HG03342 (cell line): ENCODE data around the gene ZNF534.
"Not testable (repeated sequence)": the region's sequence is repeated elsewhere in the genome, so short reads cannot be mapped to it uniquely, and the experiment has no call there.

ENCODE experiments used
- ATAC-seq: cut with Tn5 transposase; IDR thresholded peaks from one replicate; pipeline ENCODE4 v1.9.1; 2021; ENCODE audit warnings: mild to moderate bottlenecking, moderate library complexity; ENCODE audit not compliant: unreplicated experiment

ZNF534 gene

DNA sequence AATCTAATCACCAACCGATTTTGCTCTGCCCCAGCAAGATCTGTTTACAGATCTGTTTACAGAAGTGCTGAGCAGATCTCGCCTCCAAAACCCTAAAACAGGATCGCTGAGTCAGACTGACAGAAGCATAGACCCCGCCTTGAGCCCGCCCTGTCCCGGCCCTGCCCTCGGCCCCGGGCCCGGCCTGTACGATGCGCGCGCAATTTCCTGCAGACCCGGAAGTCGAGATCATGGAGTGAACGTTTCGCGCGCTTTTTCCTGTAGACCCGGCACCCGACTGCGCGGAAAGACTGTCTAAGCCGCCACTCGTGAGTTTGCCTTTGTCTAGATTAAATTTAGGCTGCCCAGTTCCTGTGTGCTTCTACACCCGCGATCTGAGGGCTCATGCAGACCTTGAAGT is at the start of gene ZNF534:
Gene ZNF534 (plus strand): TSS at position 212 of the 400 bp plus-strand sequence. CDS start 2,327 bp downstream, outside the sequence.
- ATAC-seq: no peak

GRCh38 chr19:52391135-52391534 is 37.8 kb upstream of the ZNF534 start:
- ATAC-seq: no peak

- ATAC-seq: peak; percentile 91
Measured at GRCh38 chr19:52397310-52398080, 31.5 kb upstream of the ZNF534 start, which contains the start of gene ZNF528. TSS of gene ZNF528 (plus strand) at chr19:52397849. CDS start at chr19:52402014, 4,165 bp downstream.

GRCh38 chr19:52398081-52398441 is 30.9 kb upstream of the ZNF534 start:
- ATAC-seq: peak; percentile 24

- ATAC-seq: no peak
Measured at GRCh38 chr19:52410276-52410675, 18.7 kb upstream of the ZNF534 start.

DNA sequence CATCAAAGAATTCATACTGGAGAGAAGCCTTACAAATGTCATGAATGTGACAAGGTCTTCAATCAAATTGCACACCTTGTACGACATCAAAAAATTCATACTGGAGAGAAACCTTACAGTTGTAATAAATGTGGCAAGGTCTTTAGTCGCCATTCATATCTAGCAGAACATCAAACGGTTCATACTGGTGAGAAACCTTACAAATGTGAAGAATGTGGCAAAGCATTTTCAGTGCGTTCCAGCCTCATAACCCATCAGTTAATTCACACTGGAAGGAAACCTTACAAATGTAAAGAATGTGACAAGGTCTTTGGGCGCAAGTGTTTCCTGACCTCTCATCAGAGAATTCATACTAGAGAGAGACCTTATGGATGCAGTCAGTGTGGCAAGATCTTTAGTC is 13.2 kb upstream of the ZNF534 start:
- no peak for ATAC-seq

DNA sequence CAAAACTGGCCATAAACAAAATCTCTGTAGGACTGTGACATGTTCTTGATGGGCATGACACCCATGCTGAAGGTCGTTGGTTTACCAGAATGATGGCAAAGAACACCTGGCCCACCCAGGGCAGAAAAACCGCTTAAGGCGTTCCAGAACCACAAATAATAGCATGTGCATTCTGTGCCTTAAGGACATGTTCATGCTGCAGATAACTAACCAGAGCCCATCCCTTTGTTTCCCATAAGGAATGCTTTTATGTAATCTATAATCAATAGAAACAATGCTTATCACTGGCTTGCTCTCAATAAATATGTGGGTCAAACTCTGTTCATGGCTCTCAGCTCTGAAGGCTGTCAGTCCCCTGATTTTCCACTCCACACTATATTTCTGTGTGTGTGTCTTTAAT is 13.2 kb downstream of the ZNF534 start:
- ATAC-seq: no peak

GRCh38 chr19:52444506-52444905 is 15.6 kb downstream of the ZNF534 start:
- ATAC-seq: no peak

- ATAC-seq: no peak
Measured at GRCh38 chr19:52451241-52451640, 22.3 kb downstream of the ZNF534 start.

DNA sequence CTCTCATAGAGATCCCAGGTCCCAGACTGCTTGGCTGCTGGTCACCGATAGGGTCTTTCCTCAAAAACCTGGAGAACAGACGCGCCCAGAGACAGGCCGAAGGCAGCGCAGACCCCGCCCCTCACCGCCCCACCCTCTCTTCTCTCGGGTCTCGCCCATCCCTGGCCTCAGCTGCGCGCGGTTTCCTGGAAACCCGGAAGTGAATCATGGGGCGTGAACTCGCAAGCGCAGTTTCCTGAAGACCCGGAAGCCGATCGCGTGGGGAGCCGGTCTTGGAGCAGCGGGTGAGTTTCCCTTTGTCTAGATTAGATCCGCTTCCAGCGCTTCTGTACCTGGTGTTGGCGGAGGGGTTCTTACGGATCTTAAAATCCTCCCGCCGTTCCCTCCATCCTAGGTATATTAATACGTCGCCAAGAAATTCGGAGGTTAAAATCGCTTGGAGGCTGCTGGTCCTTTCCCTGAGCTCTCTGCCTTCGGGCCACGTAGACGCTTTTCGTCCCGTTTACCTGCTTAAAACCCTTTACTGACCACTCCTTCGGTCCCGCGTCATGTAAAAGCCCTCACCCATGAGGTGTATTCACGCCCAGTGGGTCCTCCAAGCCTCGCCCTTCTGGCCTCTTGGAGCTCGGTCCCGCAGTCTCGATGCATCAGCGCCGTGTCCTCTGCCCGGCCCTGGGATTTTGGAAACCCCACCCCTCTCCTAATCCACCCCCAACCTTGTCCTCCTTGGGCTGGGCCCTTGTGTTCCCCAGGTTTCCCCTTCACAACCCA is 24.6 kb downstream of the ZNF534 start, which contains the start of gene ZNF578:
Gene ZNF578 (plus strand): TSS at position 230 of the 771 bp plus-strand sequence. CDS start 48,293 bp downstream, outside the sequence.
- no peak for ATAC-seq

DNA sequence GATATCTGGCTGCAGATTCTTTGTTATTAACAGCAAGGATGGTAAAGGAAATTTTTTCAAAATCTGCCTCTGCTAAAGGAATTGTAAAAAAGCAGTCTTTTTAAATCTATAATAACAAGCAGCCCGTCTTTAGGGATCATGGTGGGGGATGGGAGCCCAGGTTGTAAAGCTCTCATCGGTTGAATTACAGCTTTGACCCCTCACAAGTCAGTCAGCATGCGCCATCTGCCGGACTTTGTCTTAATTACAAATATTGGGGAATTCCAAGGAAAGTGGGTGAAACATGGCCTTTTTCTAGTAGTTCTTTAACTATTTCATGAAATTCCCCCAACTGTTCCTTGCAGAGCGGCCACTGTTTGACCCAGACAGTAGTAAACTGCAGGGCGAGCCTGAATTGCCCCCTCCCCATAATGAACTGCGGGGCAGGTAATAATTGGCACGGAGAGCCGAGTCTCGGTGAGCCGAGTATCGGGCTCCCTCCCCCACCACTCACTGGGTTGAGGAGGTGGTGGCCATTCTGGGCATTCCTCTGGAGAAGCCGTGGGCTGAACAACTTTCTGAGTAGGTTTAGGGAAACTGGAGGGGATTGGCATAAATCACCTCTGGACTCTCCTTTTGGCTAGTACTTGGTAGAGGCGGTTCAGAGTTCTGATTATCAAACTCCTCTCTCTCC is 36.0 kb downstream of the ZNF534 start:
- no peak for ATAC-seq

DNA sequence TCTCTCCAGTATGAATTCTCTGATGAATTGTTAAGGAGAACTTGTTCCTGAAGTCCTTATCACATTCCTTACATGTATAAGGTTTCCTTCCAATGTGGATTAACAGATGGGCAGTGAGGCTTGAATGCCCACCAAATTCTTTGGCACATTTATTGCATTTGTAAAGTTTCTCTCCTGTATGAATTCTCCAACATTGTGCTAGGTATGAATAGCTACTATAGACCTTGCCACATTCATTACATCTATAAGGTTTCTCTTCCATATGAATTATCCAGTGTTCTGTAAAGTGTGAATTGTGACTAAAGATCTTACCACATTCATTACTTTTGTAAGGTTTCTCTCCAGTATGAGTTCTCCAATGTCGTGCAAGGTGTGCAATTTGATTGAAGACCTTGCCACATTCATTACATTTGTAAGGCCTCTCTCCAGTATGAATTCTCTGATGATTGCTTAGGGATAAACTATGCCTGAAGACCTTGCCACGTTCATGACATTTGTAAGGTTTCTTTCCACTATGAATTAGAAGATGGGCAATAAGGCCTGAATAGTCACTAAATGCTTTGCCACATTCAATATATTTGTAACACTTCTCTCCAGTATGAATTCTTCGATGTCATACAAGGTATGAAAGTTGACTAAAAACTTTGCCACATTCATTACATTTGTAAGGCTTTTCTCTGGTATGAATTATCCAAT is 44.9 kb downstream of the ZNF534 start:
- no peak for ATAC-seq

- ATAC-seq: no peak
Measured at GRCh38 chr19:52474351-52475127, 45.6 kb downstream of the ZNF534 start.

DNA sequence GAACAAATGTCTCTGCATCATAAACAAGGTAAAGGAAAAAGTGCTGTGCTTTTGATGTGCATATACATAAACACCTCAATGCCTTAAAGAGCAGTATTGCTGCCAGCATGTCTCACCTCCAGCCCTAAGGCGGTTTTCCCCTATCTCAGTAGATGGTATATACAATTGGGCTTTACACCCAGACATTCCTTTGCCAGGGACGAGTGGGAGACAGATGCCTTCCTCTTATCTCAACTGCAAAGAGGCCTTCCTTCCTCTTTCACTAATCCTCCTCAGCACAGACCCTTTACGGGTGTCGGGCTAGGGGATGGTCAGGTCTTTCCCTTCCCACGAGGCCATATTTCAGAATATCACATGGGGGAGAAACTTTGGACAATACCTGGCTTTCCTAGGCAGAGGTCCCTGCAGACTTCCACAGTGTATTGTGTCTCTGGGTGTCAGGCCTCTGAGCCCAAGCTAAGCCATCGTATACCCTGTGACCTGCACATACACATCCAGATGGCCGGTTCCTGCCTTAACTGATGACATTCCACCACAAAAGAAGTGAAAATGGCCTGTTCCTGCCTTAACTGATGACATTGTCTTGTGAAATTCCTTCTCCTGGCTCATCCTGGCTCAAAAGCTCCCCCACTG is 55.3 kb downstream of the ZNF534 start:
- not testable (repeated sequence) for ATAC-seq

DNA sequence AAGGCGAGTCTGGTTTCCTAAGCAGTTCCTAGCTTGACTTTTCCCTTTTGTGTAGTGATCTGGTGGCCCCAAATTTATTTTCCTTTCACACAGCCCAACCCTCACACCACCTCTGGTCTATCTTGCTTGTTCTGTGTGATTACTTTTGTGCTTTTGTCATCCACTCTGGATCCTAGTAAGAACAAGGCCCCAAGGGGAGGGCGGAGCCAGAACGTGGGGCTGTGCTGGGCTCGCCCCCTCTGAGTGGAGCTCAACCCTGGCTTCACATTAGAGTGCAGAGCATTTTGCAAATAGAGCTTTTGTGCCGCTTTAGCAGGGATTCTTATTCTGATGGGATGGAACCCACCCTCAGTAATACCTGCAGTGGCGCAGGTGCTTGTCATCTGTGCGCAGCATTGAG is 56.1 kb downstream of the ZNF534 start:
- ATAC-seq: not testable (repeated sequence)

GRCh38 chr19:52485561-52486240 is 56.8 kb downstream of the ZNF534 start:
- ATAC-seq: not testable (repeated sequence)

- ATAC-seq: no peak
Measured at GRCh38 chr19:52492201-52492993, 63.4 kb downstream of the ZNF534 start.

DNA sequence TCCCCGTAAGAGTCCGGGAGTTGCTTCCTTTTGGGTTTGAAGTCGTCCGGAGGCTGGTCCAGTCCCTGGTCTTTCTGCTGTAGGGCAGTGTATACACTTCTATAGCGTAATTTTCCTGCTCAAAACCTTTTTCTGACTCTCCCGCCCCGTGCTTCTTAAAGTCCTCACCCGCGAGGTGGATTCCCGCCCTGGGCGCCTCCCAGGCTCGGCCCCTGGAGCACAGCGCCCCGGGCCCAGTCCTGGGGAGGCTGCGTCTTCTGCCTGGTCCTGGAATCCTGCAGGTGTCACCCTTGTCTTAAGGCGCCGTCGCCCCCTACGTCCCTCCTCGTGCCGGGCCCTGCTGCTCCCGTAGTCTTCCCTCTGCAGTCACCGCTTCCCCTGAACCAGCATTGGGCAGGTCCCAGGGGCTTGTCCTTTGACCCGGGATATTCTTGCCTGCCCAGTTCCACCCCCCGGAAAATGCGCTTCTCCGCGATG is 64.1 kb downstream of the ZNF534 start:
- ATAC-seq: no peak
